HG03066 (cell line): ENCODE measurements around the gene YY1.
"Not testable (repeated sequence)": the region's sequence is repeated elsewhere in the genome, so short reads cannot be mapped to it uniquely, and the experiment has no call there.

ENCODE experiments used
- ATAC-seq: cut with Tn5 transposase; IDR thresholded peaks from one replicate; pipeline ENCODE4 v1.9.1; 2021; ENCODE audit warnings: low read depth; ENCODE audit not compliant: unreplicated experiment

Gene YY1

DNA sequence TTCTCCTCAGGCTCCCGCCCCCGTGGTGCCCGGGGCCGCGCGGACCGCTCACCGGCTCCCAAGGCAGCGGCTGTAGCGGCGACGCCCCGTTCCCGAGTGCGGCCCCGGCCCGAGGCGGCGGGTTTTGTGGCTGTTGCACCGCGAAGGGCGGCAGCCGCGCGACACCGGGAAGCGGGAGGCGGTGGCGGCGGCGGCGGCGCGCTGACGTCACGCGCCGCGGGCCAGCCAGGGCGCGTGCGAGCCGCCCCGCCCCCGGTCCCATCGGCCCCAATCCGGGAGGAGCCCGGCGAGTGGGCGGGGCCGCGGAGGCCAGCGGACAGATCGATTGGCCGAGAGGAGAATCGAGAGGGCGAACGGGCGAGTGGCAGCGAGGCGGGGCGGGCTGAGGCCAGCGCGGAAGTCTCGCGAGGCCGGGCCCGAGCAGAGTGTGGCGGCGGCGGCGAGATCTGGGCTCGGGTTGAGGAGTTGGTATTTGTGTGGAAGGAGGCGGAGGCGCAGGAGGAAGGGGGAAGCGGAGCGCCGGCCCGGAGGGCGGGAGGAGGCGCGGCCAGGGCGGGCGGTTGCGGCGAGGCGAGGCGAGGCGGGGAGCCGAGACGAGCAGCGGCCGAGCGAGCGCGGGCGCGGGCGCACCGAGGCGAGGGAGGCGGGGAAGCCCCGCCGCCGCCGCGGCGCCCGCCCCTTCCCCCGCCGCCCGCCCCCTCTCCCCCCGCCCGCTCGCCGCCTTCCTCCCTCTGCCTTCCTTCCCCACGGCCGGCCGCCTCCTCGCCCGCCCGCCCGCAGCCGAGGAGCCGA is at the start of gene YY1:
Gene YY1 (plus strand): TSS at position 726 of the 792 bp plus-strand sequence. CDS start 101 bp downstream, outside the sequence.
- ATAC-seq = peak; percentile 74

GRCh38 chr14:100190126-100190525 is 48.8 kb upstream of the YY1 start:
- no peak for ATAC-seq

GRCh38 chr14:100191584-100192249 is 47.2 kb upstream of the YY1 start:
- ATAC-seq = no peak

DNA sequence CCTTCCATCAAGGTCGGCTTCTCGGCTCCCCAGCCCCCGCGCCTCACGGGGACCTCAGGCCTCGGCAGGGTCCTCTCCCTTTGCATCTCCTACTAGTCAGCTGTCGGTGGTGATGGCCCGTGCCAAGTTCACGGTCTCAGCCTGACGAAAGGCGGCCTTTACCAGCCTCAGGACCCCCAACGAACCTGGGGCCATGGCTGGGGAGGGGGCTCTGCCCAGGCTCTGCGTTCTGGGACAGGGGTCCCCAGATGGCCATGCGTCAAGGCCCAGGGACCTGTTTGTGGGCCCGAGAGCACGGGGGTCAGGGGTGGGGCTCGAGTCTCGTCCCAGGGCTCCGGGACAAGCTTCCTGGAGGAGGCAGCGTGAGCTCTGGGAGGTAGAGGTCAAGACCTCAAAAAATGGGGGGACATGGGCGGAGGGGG is 46.7 kb upstream of the YY1 start:
- no peak for ATAC-seq

DNA sequence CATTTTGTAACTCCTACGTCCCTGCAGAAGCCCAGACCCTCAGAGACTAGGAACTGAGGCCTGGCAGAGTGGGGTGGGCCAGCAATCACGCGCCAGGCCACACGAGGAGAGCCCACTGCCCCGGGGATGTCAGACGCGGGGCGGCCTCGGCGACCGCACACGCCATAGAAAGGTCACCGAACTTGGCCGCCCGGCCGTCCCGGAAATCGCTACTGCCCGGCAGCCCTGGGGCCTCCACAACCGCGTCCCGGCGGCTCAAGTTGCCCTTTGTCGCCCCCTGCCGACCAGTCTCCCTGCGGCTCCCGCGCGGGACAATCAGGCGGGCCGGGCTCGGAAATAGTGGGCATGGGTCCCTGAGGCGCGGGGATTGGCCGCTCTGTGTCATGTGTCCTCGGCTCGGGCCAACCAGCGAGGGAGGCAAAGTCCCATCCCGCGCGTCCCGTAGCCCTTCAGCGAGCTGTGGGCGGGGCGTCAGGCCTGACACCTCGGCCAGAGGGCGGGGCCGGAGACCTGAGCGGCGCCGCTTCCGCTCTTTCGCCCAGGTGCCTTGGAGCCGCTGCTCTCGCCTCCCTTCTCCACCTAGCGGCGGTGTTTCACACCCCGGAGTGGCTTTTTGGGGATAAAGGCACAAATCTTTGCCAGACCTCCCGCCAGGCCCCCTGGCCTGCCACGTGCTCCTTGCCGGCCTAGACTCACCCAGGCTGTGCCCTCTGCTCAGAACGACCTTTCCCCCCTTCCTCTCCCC is 46.1 kb upstream of the YY1 start:
- peak; percentile 99 for ATAC-seq

DNA sequence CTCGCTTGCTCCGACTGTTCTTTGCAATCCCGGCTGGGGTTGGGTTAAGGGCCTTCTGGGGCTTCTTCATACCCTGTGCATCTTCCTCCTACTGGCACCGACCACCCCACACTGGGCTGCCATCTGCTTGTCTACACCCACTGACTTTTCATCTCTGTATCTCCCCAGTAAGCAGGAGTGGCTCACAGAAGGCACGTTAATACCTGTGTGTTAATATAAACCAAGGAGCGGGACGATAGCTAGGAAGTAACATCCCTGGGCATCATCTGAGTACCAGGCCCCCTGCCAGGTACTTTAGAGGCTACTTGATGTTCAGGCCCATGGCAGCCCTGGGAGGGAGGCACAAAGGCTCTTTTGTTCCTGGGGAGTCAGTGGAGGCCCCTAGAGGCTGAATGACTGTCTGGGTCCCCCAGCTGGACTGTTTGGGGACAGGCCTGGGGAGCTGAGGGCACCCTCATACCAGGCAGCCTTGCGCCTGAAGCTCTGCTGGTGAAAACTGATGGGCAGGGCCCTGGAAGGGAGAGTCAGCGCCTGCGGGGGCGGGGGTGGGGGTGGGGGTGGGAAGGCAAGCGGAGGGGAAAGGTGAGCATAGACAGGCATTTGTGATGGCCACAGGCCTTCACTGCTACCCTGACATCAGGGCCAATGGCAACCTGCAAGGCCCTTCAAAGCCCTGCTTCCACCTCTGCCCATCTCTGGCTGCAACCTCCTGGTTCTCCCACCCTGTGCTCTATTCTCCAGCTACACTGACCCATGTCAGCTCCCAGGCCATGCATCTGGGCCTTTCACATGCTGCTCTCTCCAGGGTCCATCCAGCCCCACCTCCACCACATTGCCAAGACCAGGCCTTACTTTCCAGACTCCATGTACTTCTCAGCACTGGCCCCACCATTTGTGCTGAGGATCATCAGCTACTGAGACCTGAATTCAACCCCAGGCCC is 45.3 kb upstream of the YY1 start:
- no peak for ATAC-seq

DNA sequence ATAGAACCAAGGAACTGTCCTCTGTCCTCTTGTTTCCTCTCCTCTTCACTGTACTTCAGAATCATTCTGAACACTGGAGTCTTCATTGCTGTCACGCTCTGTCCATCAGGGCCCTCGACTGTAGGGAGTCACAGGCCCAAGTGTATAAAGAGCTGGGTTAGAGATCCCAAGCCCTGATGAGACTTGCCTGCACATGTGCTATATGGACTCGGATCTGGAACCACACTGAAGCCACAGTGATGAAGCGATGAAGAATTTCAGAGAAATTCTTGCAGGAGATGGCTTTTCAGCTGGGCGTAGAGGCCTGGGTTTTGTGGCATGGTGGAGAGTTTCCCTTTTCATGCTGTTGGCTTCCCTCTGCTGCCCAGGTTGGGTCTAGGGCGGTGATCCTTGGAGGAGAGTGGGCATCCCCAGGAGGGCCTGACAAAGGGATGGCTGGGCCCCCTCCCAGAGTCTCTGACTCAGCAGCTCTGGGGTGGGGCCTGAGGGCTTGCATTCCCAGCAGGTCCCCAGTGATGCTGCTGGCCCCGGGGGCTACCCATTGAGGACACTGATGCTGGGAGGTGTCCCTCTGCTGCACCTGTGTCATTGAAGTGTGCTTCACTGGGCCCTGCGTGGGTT is 39.6 kb upstream of the YY1 start:
- no peak for ATAC-seq

DNA sequence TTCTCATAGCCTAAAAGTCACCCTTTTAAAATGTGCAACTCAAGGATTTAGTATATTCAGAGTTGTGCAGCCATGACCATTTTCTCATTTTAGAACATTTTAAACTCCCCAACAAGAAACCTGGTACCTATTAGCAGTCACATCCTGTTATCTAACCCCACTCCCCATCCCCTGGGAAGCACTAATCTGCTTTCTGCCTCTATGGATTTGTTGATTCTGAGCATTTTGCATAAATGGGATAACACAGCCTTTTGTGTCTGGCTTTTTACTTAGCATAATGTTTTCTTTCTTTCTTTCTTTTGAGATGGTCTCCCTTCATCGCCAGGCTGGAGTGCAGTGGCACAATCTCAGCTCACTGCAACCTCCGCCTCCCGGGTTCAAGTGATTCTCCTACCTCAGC is 38.6 kb upstream of the YY1 start:
- no peak for ATAC-seq

- no peak for ATAC-seq
Observed at GRCh38 chr14:100201701-100202100, 37.2 kb upstream of the YY1 start.

DNA sequence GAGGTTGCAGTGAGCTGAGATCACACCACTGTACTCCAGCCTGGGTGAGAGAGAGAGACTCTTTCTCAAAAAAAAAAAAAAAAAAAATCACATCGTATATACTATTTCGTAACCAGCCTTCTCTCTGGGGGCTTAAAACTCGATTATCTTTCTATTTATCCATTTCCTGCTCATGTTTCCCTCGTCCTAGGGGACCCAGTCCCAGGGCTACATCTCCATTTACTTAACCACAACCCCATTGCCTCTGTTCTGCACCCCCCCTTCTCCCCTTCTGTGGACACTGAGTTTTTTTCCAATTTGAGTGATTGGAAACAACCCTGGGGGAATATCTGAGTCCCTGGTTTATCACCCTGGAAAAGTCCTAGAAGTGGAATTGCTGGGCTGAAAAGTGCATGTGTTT is 36.2 kb upstream of the YY1 start:
- ATAC-seq = no peak

- ATAC-seq = no peak
Observed at GRCh38 chr14:100203146-100203545, 35.8 kb upstream of the YY1 start.

GRCh38 chr14:100203962-100204834 is 34.7 kb upstream of the YY1 start:
- no peak for ATAC-seq

DNA sequence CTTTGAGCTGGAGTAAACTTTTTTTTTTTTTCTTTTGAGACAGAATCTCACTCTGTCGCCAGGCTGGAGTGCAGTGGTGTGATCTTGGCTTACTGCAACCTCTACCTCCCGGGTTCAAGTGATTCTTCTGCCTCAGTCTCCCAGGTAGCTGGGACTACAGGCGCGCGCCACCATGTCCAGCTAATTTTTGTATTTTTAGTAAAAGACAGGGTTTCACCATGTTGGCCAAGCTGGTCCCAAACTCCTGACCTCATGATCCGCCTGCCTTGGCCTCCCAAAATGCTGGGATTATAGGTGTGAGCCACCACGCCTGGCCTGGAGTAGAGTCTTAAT is 34.1 kb upstream of the YY1 start:
- not testable (repeated sequence) for ATAC-seq

- not testable (repeated sequence) for ATAC-seq
Observed at GRCh38 chr14:100207588-100207987, 31.4 kb upstream of the YY1 start.

DNA sequence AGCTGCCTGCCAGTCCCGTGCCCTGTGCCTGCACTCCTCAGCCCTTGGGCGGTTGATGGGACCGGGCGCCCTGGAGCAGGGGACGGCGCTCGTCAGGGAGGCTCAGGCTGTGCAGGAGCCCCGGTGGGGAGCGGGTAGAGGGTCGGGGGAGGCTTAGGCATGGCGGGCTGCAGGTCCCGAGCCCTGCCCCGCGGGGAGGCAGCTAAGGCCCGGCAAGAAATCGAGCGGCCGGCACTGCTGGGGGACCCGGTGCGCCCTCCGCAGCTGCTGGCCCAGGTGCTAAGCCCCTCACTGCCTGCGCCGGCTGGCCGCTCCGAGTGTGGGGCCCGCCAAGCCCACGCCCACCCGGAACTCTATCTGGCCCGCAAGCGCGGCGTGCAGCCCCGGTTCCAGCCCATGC is 30.8 kb upstream of the YY1 start:
- not testable (repeated sequence) for ATAC-seq

GRCh38 chr14:100211366-100211765 is 27.6 kb upstream of the YY1 start:
- ATAC-seq = no peak

DNA sequence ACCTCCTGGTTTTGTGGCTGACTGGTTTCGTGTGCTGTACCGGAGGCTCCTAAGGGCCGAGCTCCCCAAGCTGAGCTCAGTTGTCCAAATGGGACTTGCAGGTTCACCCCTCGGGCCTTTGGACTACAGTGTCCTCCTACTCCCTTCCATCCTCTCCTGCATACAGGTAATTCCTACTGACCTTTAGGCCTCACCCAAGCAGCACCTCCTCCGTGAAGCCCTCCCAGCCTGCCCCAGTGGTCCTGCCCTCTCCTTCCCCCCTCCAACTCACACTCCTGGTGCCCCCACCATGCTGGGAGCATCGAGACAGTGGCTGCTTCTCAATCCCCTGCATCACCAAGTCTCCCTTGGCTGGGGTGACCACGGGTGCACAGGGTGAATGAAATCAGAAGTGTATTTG is 27.1 kb upstream of the YY1 start:
- ATAC-seq = no peak

GRCh38 chr14:100212476-100213333 is 26.2 kb upstream of the YY1 start:
- no peak for ATAC-seq
